Measurements from ENCODE around the gene P3R3URF. TPM values are rescaled to one million over a fixed set of nuclear protein-coding genes. Genes with fewer than 3 reads are reported as not detected.

Gene P3R3URF
- total RNA-seq, 1 experiment from 2014 or later = not detected

GRCh38 chr1:46153228-46153627 lies 23.1 kb downstream of the P3R3URF start:
- Histone ChIP-seq H2AFZ (ENCODE audit: low read depth, low read length, poor library complexity, severe bottlenecking) (no peak overlapping the region), H3K27ac (ENCODE audit: low read depth, low read length) (no peak overlapping the region), H3K79me2 (ENCODE audit: insufficient read depth, low read length) (no peaks in the 10 kb centered on the region), H3K4me2 (ENCODE audit: low read length) (no peak overlapping the region), H3K36me3 (ENCODE audit: control insufficient read depth in 1 of 2, insufficient read depth in 2 of 2, low read length in 2 of 2) (no peaks in the 10 kb centered on the region), H3K4me3 (replicated peaks in 1 of 2; ENCODE audit: low read depth in 1 of 2, low read length in 2 of 2) (no peak overlapping the region), H3K9me2 (ENCODE audit: insufficient read depth) (no peaks in the 10 kb centered on the region), H3K4me1 (ENCODE audit: control insufficient read depth in 1 of 2, insufficient read depth in 2 of 2, low read length in 2 of 2) (no peaks in the 10 kb centered on the region), H3K9me3 (ENCODE audit: control insufficient read depth in 1 of 2, insufficient read depth in 1 of 2, low read depth in 1 of 2, low read length in 2 of 2) (no peaks in the 10 kb centered on the region), H3K9ac (ENCODE audit: low read length) (no peak overlapping the region), H4K20me1 (ENCODE audit: insufficient read depth) (no peaks in the 10 kb centered on the region), H3K27me3 (ENCODE audit: insufficient read depth, low read length) (no peaks in the 10 kb centered on the region)
- BruUV-seq (replicated peaks) = no TSS peak
- DNase-seq (ENCODE audit: low read depth, low spot score) = no peak
- ChIA-PET POLR2A (no interaction called here), RAD21 (ENCODE audit: low non-redundant PET in 1 of 2, low total read pairs in 2 of 2, uncharacterized antibody in 2 of 2, unreplicated experiment in 2 of 2) (no interaction called here), CTCF (no interaction called here)
- intact Hi-C loops (cut with micrococcal nuclease) = no loop called here
- ATAC-seq = no peak
- no peak for TF ChIP-seq ZNF274 (IDR thresholded peaks at IDR 0.05; ENCODE audit: low read depth, low read length)
- no peak for TF ChIP-seq EZH2phosphoT487 (IDR thresholded peaks at IDR 0.05; ENCODE audit: borderline replicate concordance)
- no peak for TF ChIP-seq SP1 (IDR thresholded peaks at IDR 0.05; ENCODE audit: low read depth)
- no peak for TF ChIP-seq SIN3A (IDR thresholded peaks at IDR 0.05; ENCODE audit: low read depth)
- TF ChIP-seq ATF3 (IDR thresholded peaks at IDR 0.05) = no peak
- no peak for TF ChIP-seq EZH2 (IDR thresholded peaks at IDR 0.05)
- no peak for TF ChIP-seq RAD21 (IDR thresholded peaks at IDR 0.05; ENCODE audit: low read depth)
- TF ChIP-seq POLR2AphosphoS5 (IDR thresholded peaks at IDR 0.05; ENCODE audit: low read depth, low read length) = no peak
- no peak for TF ChIP-seq YY1 (IDR thresholded peaks at IDR 0.05; ENCODE audit: extremely low read depth, insufficient replicate concordance, low read depth, low read length)
- TF ChIP-seq ZFX (IDR thresholded peaks at IDR 0.05) = no peak
- no peak for TF ChIP-seq REST (IDR thresholded peaks at IDR 0.05; ENCODE audit: low read depth)
